Body of pancreas (tissue), 4 donors: ENCODE data around the gene BRAF. TPM values are rescaled to one million over a fixed set of nuclear protein-coding genes. Genes with fewer than 3 reads are reported as not detected.
"Not testable (repeated sequence)": the region's sequence is repeated elsewhere in the genome, so short reads cannot be mapped to it uniquely, and the experiment has no call there.

Experiments used
- ATAC-seq: fragments of 150-250 bp; one replicate; pipeline ENCODE4 v1.9.1; 2016
- DNase-seq, 4 donors: peaks; one replicate each; pipeline ENCODE4 v3.0.0-alpha.2; 2019
- H3K27ac ChIP-seq, 4 donors: fragments of 200-600 bp; sonication (generic); 1 replicate in 3 of 4; 2 replicates in 1 of 4; pipeline versions ENCODE4 v1.5.1 to v1.6.1; 2016 to 2019; ENCODE audit warnings: mild to moderate bottlenecking in 1 of 4, mixed read lengths in 1 of 4, moderate library complexity in 1 of 4
- H3K27me3 ChIP-seq, 2 donors: fragments of 200-600 bp; sonication (generic); one replicate each; pipeline ENCODE4 v1.6.0; 2016; ENCODE audit warnings: mild to moderate bottlenecking in 1 of 2
- H3K36me3 ChIP-seq, 2 donors: fragments of 200-600 bp; sonication (generic); replicated peaks in 1 of 2; 2 replicates each; pipeline ENCODE4 v1.5.1; 2016; ENCODE audit warnings: low read depth in 2 of 2; ENCODE audit not compliant: insufficient read depth in 1 of 2
- H3K4me1 ChIP-seq: fragments of 200-600 bp; sonication (generic); one replicate; pipeline ENCODE4 v1.6.0; 2016
- H3K4me3 ChIP-seq, 2 donors: fragments of 200-600 bp; sonication (generic); 1 replicate in 1 of 2; 2 replicates in 1 of 2; pipeline ENCODE4 v1.5.1; 2016 to 2019
- H3K9me3 ChIP-seq, 3 donors: fragments of 200-600 bp; sonication (generic); 1 replicate in 2 of 3; 2 replicates in 1 of 3; pipeline ENCODE4 v1.5.1; 2016
- POLR2A ChIP-seq, 3 donors: fragments of 450-650 bp; IDR thresholded peaks; one replicate each; pipeline ENCODE4 v1.6.1; 2016; ENCODE audit warnings: antibody characterized with exemption in 3 of 3, mild to moderate bottlenecking in 2 of 3
- WGBS, 2 donors: methylation state at CpG; one replicate each; pipeline ENCODE4 v1.1.5; 2017; 5-methylcytosine and 5-hydroxymethylcytosine counted together
- intact Hi-C: fragments of 100-400 bp; cut with DNase I; formaldehyde crosslinking; loops from one replicate; pipeline ENCODE4 v1.15.1; 2023
- small RNA-seq: library from RNA; depleted of rRNA; stranded (forward); fragments of <200 nt; gene quantifications from one replicate; pipeline ENCODE3, GENCODE V24; 2016
- total RNA-seq, 2 donors: library from RNA; depleted of rRNA; stranded (reverse); fragments of >200 nt; gene quantifications; one replicate each; pipeline ENCODE4 v1.1.0, GENCODE V29; 2016
- TF ChIP-seq, protein P1 (sequence below), 7 experiments: fragments of 450-650 bp in 4 of 7; fragments of 200-600 bp in 3 of 7; sonication (generic) in 3 of 7; IDR thresholded peaks; one replicate each; pipeline ENCODE4 v1.5.1; 2016 to 2019; ENCODE audit warnings: antibody characterized with exemption in 7 of 7

The BRAF gene
- total RNA-seq, 2 donors from 2014 or later: 41.9 to 51.1 TPM

DNA sequence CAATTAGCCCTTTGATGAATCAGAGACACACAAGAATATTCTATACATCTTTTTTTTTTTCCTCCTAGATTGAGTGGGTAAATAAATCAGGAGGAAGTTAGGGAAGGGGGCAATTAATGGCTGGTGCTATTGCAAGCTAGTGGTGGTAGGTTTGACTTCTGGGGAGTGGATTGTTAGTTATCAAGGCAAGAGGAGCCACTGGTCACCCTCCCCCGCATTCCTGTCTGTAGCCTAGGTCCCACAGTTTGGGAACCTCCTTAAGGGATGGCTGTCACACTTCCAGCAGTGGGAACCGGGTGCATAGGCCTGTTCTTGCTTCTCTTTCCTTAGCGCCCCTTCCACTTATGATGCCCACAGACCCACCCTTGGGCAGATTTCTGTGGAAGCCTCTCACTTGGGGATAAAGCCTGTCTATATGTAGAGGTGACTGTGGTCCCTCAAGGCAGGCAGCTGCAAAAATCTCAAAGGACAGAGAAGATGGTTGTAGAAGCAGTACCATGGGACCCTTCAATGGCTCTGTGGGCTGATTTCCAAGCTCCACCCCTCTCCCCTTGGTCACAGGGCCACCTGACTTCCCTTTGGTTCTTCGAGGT is 254.3 kb downstream of the BRAF start:
- no peak overlapping the region for H3K4me3 ChIP-seq
- intact Hi-C loops: no loop called here
- H3K27ac ChIP-seq: no peak overlapping the region
- H3K9me3 ChIP-seq: no peaks in the 10 kb centered on the region
- peaks cover 25% of the 10 kb centered on the region for H3K4me1 ChIP-seq
- H3K36me3 ChIP-seq: no peaks in the 10 kb centered on the region
- H3K27me3 ChIP-seq: no peaks in the 10 kb centered on the region
- DNase-seq (no peak), ATAC-seq (no peak)
- WGBS, 2 donors: 64 to 70% methylated on average over 4 of the region's 4 CpGs
- no peak for TF ChIP-seq POLR2A (IDR thresholded peaks at IDR 0.05)
- TF ChIP-seq, protein P1, sequence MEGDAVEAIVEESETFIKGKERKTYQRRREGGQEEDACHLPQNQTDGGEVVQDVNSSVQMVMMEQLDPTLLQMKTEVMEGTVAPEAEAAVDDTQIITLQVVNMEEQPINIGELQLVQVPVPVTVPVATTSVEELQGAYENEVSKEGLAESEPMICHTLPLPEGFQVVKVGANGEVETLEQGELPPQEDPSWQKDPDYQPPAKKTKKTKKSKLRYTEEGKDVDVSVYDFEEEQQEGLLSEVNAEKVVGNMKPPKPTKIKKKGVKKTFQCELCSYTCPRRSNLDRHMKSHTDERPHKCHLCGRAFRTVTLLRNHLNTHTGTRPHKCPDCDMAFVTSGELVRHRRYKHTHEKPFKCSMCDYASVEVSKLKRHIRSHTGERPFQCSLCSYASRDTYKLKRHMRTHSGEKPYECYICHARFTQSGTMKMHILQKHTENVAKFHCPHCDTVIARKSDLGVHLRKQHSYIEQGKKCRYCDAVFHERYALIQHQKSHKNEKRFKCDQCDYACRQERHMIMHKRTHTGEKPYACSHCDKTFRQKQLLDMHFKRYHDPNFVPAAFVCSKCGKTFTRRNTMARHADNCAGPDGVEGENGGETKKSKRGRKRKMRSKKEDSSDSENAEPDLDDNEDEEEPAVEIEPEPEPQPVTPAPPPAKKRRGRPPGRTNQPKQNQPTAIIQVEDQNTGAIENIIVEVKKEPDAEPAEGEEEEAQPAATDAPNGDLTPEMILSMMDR (IDR thresholded peaks at IDR 0.05): no peak

DNA sequence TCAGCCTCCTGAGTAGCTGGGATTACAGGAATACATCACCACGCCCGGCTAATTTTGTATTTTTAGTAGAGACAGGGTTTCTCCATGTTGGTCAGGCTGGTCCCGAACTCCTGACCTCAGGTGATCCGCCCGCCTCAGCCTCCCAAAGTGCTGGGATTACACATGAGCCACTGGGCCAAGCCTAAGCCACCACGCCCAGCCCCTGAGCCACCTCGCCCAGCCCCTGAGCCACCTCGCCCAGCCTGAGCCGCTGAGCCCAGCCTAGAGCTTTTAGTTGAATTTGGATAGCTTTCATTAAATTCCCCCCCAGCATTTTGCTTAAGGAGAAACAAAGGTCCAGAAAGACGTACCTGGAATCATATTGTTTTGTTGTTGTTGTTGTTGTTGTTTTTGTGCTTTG is 254.9 kb downstream of the BRAF start:
- H3K27ac ChIP-seq, H3K36me3 ChIP-seq, H3K4me3 ChIP-seq, intact Hi-C loops, DNase-seq, H3K9me3 ChIP-seq, H3K27me3 ChIP-seq, ATAC-seq: not testable (repeated sequence)
- H3K4me1 ChIP-seq: peaks cover 24% of the 10 kb centered on the region
- 87 to 89% methylated on average over 10 of the region's 10 CpGs for WGBS, 2 donors

DNA sequence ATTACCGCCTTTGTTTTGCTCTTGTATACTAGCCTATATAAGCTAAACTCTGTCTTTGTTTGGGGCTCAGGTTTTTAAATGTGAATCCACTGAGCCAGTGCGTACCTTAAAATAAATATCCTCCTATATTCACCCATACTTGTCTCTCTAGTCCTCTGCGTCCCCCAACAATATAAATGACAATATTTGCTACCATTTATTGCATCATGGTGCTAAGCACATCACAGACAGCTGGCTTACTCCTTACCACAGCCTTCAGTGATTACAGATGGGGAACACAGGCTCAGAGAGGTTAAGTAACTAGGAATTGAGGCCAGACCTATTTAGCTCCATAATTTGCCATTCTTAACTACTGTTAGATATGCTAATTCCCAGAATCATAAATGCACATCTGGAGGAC is 255.4 kb downstream of the BRAF start:
- Histone ChIP-seq H3K4me1 (peaks cover 19% of the 10 kb centered on the region), H3K27me3 (no peaks in the 10 kb centered on the region), H3K9me3 (no peaks in the 10 kb centered on the region), H3K4me3 (no peak overlapping the region), H3K36me3 (no peaks in the 10 kb centered on the region), H3K27ac (no peak overlapping the region)
- WGBS, 2 donors: 85 to 96% methylated on average over 3 of the region's 3 CpGs
- ATAC-seq (no peak), DNase-seq (no peak)
- intact Hi-C loops: no loop called here
- TF ChIP-seq, protein P1 (IDR thresholded peaks at IDR 0.05): no peak
- TF ChIP-seq POLR2A (IDR thresholded peaks at IDR 0.05): no peak

Small RNAs within 50 kb of the gene (small RNA-seq; reads per million reads assigned to genes)
- gene AC006006.1 (not detected), gene RNU6-85P (not detected)

Other genes with a start within 250 kb of the BRAF start
- gene NDUFB2, start 228.2 kb downstream of the BRAF start, total RNA-seq: 100 to 1,000 TPM in 1 of 2 donors, 10 to 100 TPM in 1; 61.0 to 140 TPM
- gene MRPS33, start 90.0 kb upstream of the BRAF start, total RNA-seq: 1 to 10 TPM; 4.6 to 9.9 TPM
- gene TMEM178B, start 149.1 kb upstream of the BRAF start, total RNA-seq: 10 to 100 TPM in 1 of 2 donors, 1 to 10 TPM in 1; 1.0 to 11.9 TPM